DOHH2 (cell line): ENCODE data around the gene TDG.
A peak's percentile ranks its signal among the peaks of the same experiment; 100 is the strongest.

Source experiments
- H3F3A ChIP-seq: fragments of 200-600 bp; sonication (generic), shearing (Covaris generic); 2 replicates; pipeline ENCODE4 v1.6.0; 2016; ENCODE audit warnings: antibody characterized with exemption, mild to moderate bottlenecking; ENCODE audit not compliant: control insufficient read depth, insufficient read depth
- H3K27ac ChIP-seq: fragments of 200-600 bp; sonication (generic); 2 replicates; pipeline ENCODE4 v1.5.1; 2014; ENCODE audit warnings: low read depth, mild to moderate bottlenecking, low read length, moderate library complexity
- H3K27me3 ChIP-seq: fragments of 200-600 bp; sonication (generic); 2 replicates; pipeline ENCODE4 v1.6.1; 2014; ENCODE audit warnings: mild to moderate bottlenecking, low read length, mixed read lengths; ENCODE audit not compliant: control insufficient read depth
- H3K36me3 ChIP-seq: fragments of 200-600 bp; sonication (generic); 2 replicates; pipeline ENCODE4 v1.6.1; 2014; ENCODE audit warnings: mild to moderate bottlenecking, low read length, moderate library complexity, mixed read lengths; ENCODE audit not compliant: control insufficient read depth
- H3K4me1 ChIP-seq: fragments of 200-600 bp; sonication (generic); 2 replicates; pipeline ENCODE4 v1.6.1; 2014; ENCODE audit warnings: mild to moderate bottlenecking, low read length, mixed read lengths; ENCODE audit not compliant: control insufficient read depth
- H3K4me2 ChIP-seq: fragments of 200-600 bp; sonication (generic); 2 replicates; pipeline ENCODE4 v1.6.0; 2014; ENCODE audit warnings: mild to moderate bottlenecking, low read length, moderate library complexity
- H3K4me3 ChIP-seq: fragments of 200-600 bp; sonication (generic); 2 replicates; pipeline ENCODE4 v1.5.1; 2014; ENCODE audit warnings: mild to moderate bottlenecking, low read length, mixed read lengths
- H3K79me2 ChIP-seq: fragments of 200-600 bp; sonication (generic); 2 replicates; pipeline ENCODE4 v1.6.1; 2014; ENCODE audit warnings: mild to moderate bottlenecking, low read length, mixed read lengths; ENCODE audit not compliant: control insufficient read depth
- H3K9me2 ChIP-seq: fragments of 200-600 bp; sonication (generic); replicated peaks from 2 replicates; pipeline ENCODE4 v1.6.1; 2014; ENCODE audit warnings: mild to moderate bottlenecking, low read length, mixed read lengths; ENCODE audit not compliant: control insufficient read depth
- H3K9me3 ChIP-seq: fragments of 200-600 bp; sonication (generic); 2 replicates; pipeline ENCODE4 v1.6.1; 2014; ENCODE audit warnings: antibody characterized with exemption, low read length, mixed read lengths; ENCODE audit not compliant: control insufficient read depth, insufficient read depth
- H4K20me1 ChIP-seq: fragments of 200-600 bp; sonication (generic); 2 replicates; pipeline ENCODE4 v1.6.0; 2014; ENCODE audit warnings: low read depth, mild to moderate bottlenecking, antibody characterized with exemption, low read length, moderate library complexity; ENCODE audit not compliant: control insufficient read depth, insufficient read depth
- EZH2phosphoT487 ChIP-seq: fragments of 200-600 bp; sonication (generic); IDR thresholded peaks from 2 replicates; pipeline ENCODE4 v1.6.1; 2017; ENCODE audit warnings: borderline replicate concordance, mild to moderate bottlenecking, antibody characterized with exemption, low read length, moderate library complexity, mixed read lengths
- TF ChIP-seq, protein P1 (sequence below): fragments of 200-600 bp; sonication (generic); IDR thresholded peaks from one replicate; pipeline ENCODE4 v1.5.1; 2014; ENCODE audit warnings: antibody characterized with exemption, mild to moderate bottlenecking, low read depth, low read length; ENCODE audit not compliant: poor library complexity, severe bottlenecking

Gene TDG

DNA sequence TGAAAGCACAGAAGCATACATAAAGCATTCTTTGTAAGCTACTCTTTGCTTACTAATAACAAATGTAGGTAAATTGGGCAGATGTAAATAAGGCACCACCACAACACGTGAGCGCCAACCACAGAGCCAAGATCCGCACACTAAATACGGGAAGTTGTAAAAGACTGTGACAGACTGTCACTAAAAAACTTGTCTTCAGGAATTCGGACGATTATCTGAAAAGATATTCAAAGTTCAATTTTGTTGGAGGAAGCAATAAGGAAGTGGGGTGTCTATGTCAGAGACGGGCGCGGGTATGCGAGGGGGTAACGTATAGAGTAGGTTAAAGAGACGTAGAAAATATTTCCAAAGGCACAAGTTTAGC is 37.0 kb upstream of the TDG start:
- no peaks in the 10 kb centered on the region for H3K9me2 ChIP-seq
- peaks cover 33% of the 10 kb centered on the region for H3K36me3 ChIP-seq
- H3K4me3 ChIP-seq = peak overlapping the region; percentile 99
- H3K4me1 ChIP-seq = peaks cover 48% of the 10 kb centered on the region
- no peak for TF ChIP-seq EZH2phosphoT487
- TF ChIP-seq, protein P1, sequence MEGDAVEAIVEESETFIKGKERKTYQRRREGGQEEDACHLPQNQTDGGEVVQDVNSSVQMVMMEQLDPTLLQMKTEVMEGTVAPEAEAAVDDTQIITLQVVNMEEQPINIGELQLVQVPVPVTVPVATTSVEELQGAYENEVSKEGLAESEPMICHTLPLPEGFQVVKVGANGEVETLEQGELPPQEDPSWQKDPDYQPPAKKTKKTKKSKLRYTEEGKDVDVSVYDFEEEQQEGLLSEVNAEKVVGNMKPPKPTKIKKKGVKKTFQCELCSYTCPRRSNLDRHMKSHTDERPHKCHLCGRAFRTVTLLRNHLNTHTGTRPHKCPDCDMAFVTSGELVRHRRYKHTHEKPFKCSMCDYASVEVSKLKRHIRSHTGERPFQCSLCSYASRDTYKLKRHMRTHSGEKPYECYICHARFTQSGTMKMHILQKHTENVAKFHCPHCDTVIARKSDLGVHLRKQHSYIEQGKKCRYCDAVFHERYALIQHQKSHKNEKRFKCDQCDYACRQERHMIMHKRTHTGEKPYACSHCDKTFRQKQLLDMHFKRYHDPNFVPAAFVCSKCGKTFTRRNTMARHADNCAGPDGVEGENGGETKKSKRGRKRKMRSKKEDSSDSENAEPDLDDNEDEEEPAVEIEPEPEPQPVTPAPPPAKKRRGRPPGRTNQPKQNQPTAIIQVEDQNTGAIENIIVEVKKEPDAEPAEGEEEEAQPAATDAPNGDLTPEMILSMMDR = no peak
- peaks cover 15% of the 10 kb centered on the region for H3F3A ChIP-seq
- peak overlapping the region; percentile 64 for H3K27ac ChIP-seq
- peaks cover 35% of the 10 kb centered on the region for H3K79me2 ChIP-seq
- peaks cover 16% of the 10 kb centered on the region for H4K20me1 ChIP-seq
- H3K4me2 ChIP-seq = peak overlapping the region; percentile 98
- peaks cover 25% of the 10 kb centered on the region for H3K27me3 ChIP-seq
- no peaks in the 10 kb centered on the region for H3K9me3 ChIP-seq

DNA sequence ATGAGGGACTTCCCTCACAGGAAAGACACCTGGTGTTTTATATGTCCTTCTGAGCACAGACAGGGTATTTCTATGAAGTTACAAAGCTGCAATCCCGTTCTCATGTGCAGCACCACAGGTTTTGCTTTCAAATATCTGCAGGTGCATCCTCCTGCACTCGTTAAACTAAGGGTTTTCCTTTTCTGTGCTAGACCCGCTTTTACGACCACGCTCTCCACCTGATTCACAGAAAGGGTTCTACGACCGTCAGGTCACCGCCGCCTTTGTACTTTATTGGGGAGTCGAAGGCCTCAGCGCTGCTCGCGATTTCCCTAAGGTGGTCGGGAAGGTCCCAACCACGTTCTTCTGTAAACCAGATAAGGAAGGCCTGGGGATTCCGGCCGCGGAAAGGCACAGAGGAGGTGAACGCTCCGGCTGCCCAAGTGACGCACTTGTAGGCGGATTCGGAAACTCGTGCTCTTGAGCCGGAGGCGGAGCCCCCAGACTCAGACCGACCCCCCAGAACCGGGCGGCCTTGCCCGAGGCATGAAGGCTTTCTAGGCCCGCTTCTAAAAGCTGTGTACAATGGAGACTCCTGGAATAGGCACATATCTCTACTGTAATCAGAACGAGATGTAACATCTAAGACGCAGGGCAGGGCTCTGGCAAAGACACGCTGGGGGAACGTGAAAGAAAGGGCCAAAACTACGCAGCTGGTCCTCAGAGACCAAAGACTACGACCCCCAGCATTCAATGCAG is 36.5 kb upstream of the TDG start:
- peaks cover 53% of the 10 kb centered on the region for H3K4me1 ChIP-seq
- peaks cover 41% of the 10 kb centered on the region for H3K79me2 ChIP-seq
- peaks cover 20% of the 10 kb centered on the region for H3K27me3 ChIP-seq
- peak overlapping the region; percentile 99 for H3K4me3 ChIP-seq
- peak overlapping the region; percentile 64 for H3K27ac ChIP-seq
- peak overlapping the region; percentile 98 for H3K4me2 ChIP-seq
- no peaks in the 10 kb centered on the region for H3K9me3 ChIP-seq
- H3F3A ChIP-seq = peaks cover 15% of the 10 kb centered on the region
- peaks cover 39% of the 10 kb centered on the region for H3K36me3 ChIP-seq
- H3K9me2 ChIP-seq = no peaks in the 10 kb centered on the region
- H4K20me1 ChIP-seq = peaks cover 16% of the 10 kb centered on the region
- TF ChIP-seq, protein P1 = no peak

DNA sequence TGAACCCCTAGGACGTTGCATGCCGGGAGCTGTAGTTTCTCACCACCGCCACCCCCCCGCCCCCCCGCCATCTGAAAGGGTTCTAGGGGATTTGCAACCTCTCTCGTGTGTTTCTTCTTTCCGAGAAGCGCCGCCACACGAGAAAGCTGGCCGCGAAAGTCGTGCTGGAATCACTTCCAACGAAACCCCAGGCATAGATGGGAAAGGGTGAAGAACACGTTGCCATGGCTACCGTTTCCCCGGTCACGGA is 36.0 kb upstream of the TDG start:
- H3K4me2 ChIP-seq = peak overlapping the region; percentile 98
- H3K27ac ChIP-seq = peak overlapping the region; percentile 64; the same call in 1 of the 2 replicates

More for the DNA sequence above, 36.0 kb upstream of the TDG start:
- no peaks in the 10 kb centered on the region for H3K9me3 ChIP-seq
- H3F3A ChIP-seq = peaks cover 15% of the 10 kb centered on the region
- H3K79me2 ChIP-seq = peaks cover 44% of the 10 kb centered on the region
- TF ChIP-seq, protein P1 = no peak
- no peak for TF ChIP-seq EZH2phosphoT487
- H4K20me1 ChIP-seq = peaks cover 16% of the 10 kb centered on the region
- H3K4me3 ChIP-seq = peak overlapping the region; percentile 99
- peaks cover 15% of the 10 kb centered on the region for H3K27me3 ChIP-seq
- H3K36me3 ChIP-seq = peaks cover 42% of the 10 kb centered on the region
- H3K4me1 ChIP-seq = peaks cover 56% of the 10 kb centered on the region
- H3K9me2 ChIP-seq = no peaks in the 10 kb centered on the region
